Measurements from ENCODE around the gene RABAC1. TPM values are rescaled to one million over a fixed set of nuclear protein-coding genes. Genes with fewer than 3 reads are reported as not detected.

RABAC1 gene
- total RNA-seq, 1 experiment from 2014 or later: 64.4 TPM

DNA sequence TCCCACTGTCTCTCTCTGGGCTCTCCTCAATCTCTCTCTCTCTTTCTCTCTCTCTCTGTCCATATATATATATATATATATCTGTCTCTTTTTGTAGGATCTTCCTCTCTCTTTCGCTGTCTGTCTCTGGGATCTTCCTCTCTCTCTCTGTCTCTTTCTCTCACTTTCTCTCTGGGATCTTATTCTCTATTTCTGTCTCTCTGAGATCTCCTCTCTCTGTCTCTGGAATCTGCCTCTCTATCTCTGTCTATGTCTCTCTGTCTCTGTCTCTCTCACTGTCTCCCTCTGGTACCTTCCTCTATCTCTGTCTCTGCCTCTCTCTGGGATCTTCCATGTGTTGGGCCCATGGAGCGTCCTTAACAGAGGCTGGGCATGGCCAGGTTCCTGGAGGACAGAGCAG is 31.5 kb upstream of the RABAC1 start:
- H3K27me3 Mint-ChIP-seq (ENCODE audit: insufficient read depth, unreplicated experiment): peaks cover 20% of the 10 kb centered on the region
- DNase-seq: no peak
- H3K36me3 Mint-ChIP-seq (ENCODE audit: insufficient read depth, unreplicated experiment): peaks cover 4% of the 10 kb centered on the region
- no peaks in the 10 kb centered on the region for H3K9me3 ChIP-seq
- H3K36me3 ChIP-seq (ENCODE audit: control insufficient read depth, insufficient read depth, low read length): no peaks in the 10 kb centered on the region
- no TSS peak for BruUV-seq (replicated peaks)
- no peak overlapping the region for H3K4me3 ChIP-seq (ENCODE audit: low read depth, low read length)
- no peak overlapping the region for H3K27ac Mint-ChIP-seq (ENCODE audit: unreplicated experiment)
- intact Hi-C loops (cut with micrococcal nuclease; ENCODE audit: unreplicated experiment): no loop called here
- POLR2A ChIA-PET: no interaction called here
- H3K27me3 ChIP-seq (replicated peaks; ENCODE audit: control insufficient read depth, insufficient read depth, low read length): peaks cover 4% of the 10 kb centered on the region
- peaks cover 6% of the 10 kb centered on the region for H3K4me1 ChIP-seq
- no peaks in the 10 kb centered on the region for H3K4me1 Mint-ChIP-seq (ENCODE audit: low read depth, unreplicated experiment)
- no peaks in the 10 kb centered on the region for H3K9me3 Mint-ChIP-seq (ENCODE audit: unreplicated experiment)
- CTCF ChIA-PET: no interaction called here
- H3K4me3 Mint-ChIP-seq (ENCODE audit: unreplicated experiment): no peak overlapping the region
- TF ChIP-seq, protein P1, sequence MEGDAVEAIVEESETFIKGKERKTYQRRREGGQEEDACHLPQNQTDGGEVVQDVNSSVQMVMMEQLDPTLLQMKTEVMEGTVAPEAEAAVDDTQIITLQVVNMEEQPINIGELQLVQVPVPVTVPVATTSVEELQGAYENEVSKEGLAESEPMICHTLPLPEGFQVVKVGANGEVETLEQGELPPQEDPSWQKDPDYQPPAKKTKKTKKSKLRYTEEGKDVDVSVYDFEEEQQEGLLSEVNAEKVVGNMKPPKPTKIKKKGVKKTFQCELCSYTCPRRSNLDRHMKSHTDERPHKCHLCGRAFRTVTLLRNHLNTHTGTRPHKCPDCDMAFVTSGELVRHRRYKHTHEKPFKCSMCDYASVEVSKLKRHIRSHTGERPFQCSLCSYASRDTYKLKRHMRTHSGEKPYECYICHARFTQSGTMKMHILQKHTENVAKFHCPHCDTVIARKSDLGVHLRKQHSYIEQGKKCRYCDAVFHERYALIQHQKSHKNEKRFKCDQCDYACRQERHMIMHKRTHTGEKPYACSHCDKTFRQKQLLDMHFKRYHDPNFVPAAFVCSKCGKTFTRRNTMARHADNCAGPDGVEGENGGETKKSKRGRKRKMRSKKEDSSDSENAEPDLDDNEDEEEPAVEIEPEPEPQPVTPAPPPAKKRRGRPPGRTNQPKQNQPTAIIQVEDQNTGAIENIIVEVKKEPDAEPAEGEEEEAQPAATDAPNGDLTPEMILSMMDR (IDR thresholded peaks at IDR 0.05; ENCODE audit: insufficient read depth in 1 of 2, low read depth in 1 of 2, low read length in 1 of 2, severe bottlenecking in 1 of 2, unreplicated experiment in 1 of 2): no peak

DNA sequence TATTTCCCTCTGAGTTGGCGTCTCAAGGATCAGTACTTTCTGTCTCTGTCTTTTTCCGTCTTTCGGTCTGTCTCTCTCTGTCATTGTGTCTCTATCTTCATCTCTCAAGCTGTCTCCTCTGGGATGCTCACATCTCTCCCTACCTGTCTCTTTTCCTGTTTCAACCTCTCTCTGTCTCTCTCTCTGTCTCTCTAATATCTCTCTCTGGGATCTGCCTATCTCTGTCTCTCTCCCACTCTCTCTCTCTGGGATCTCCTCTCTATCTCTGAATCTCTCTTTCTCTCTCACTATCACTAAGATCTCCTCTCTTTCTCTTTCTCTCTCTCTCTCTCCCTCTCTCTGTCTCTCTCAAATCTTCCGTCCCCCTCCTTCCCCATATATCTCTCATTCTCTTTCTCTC is 30.9 kb upstream of the RABAC1 start:
- TF ChIP-seq, protein P1 (IDR thresholded peaks at IDR 0.05; ENCODE audit: insufficient read depth in 1 of 2, low read depth in 1 of 2, low read length in 1 of 2, severe bottlenecking in 1 of 2, unreplicated experiment in 1 of 2): no peak
- H3K27ac Mint-ChIP-seq (ENCODE audit: unreplicated experiment): no peak overlapping the region
- no TSS peak for BruUV-seq (replicated peaks)
- peaks cover 3% of the 10 kb centered on the region for H3K36me3 Mint-ChIP-seq (ENCODE audit: insufficient read depth, unreplicated experiment)
- Histone ChIP-seq H3K36me3 (ENCODE audit: control insufficient read depth, insufficient read depth, low read length) (no peaks in the 10 kb centered on the region), H3K4me1 (peaks cover 6% of the 10 kb centered on the region), H3K4me3 (ENCODE audit: low read depth, low read length) (no peak overlapping the region), H3K9me3 (no peaks in the 10 kb centered on the region), H3K27me3 (replicated peaks; ENCODE audit: control insufficient read depth, insufficient read depth, low read length) (peaks cover 2% of the 10 kb centered on the region)
- H3K9me3 Mint-ChIP-seq (ENCODE audit: unreplicated experiment): no peaks in the 10 kb centered on the region
- intact Hi-C loops (cut with micrococcal nuclease; ENCODE audit: unreplicated experiment): no loop called here
- H3K4me1 Mint-ChIP-seq (ENCODE audit: low read depth, unreplicated experiment): no peaks in the 10 kb centered on the region
- DNase-seq: no peak
- ChIA-PET CTCF (no interaction called here), POLR2A (no interaction called here)
- H3K27me3 Mint-ChIP-seq (ENCODE audit: insufficient read depth, unreplicated experiment): peaks cover 14% of the 10 kb centered on the region
- H3K4me3 Mint-ChIP-seq (ENCODE audit: unreplicated experiment): no peak overlapping the region

DNA sequence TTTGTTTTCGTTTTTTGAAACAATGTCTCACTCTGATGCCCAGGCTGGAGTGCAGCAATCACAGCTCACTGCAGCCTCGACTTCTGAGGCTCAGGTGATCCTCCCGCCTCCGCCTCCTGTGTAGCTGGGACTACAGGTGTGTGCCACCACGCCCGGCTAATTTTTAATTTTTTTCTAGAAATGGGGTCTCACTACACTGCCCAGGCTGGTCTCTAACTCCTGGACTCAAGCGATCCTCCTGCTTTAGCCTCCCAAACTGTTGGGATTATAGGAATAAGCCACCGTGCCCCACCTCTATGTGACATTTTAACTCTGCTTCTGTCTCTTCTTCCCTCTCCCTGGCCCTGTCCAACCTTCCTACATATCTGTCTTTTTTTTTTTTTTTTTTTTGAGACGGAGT is 29.8 kb upstream of the RABAC1 start:
- CTCF ChIA-PET: no interaction called here
- no peaks in the 10 kb centered on the region for H3K9me3 ChIP-seq
- no peaks in the 10 kb centered on the region; the same call in 1 of the 2 replicates for H3K27me3 ChIP-seq (replicated peaks; ENCODE audit: control insufficient read depth, insufficient read depth, low read length)
- TF ChIP-seq, protein P1 (IDR thresholded peaks at IDR 0.05; ENCODE audit: insufficient read depth in 1 of 2, low read depth in 1 of 2, low read length in 1 of 2, severe bottlenecking in 1 of 2, unreplicated experiment in 1 of 2): no peak
- peaks cover 6% of the 10 kb centered on the region for H3K4me1 ChIP-seq
- H3K27me3 Mint-ChIP-seq (ENCODE audit: insufficient read depth, unreplicated experiment): peaks cover 11% of the 10 kb centered on the region
- no peaks in the 10 kb centered on the region for H3K9me3 Mint-ChIP-seq (ENCODE audit: unreplicated experiment)
- no peak overlapping the region for H3K27ac Mint-ChIP-seq (ENCODE audit: unreplicated experiment)
- no peaks in the 10 kb centered on the region for H3K36me3 Mint-ChIP-seq (ENCODE audit: insufficient read depth, unreplicated experiment)
- DNase-seq: no peak
- no peak overlapping the region for H3K4me3 Mint-ChIP-seq (ENCODE audit: unreplicated experiment)
- intact Hi-C loops (cut with micrococcal nuclease; ENCODE audit: unreplicated experiment): no loop called here
- no peaks in the 10 kb centered on the region for H3K36me3 ChIP-seq (ENCODE audit: control insufficient read depth, insufficient read depth, low read length)
- no peak overlapping the region for H3K4me3 ChIP-seq (ENCODE audit: low read depth, low read length)
- no TSS peak for BruUV-seq (replicated peaks)
- POLR2A ChIA-PET: no interaction called here
- no peaks in the 10 kb centered on the region for H3K4me1 Mint-ChIP-seq (ENCODE audit: low read depth, unreplicated experiment)

All from Caco-2 (cell line).